H1 (cell line): Measurements from ENCODE around the gene REPS1. TPM values are rescaled to one million over a fixed set of nuclear protein-coding genes. Genes with fewer than 3 reads are reported as not detected.

Source experiments
- KDM1A ChIP-seq: fragments of 200-600, 300-600 bp; sonication (generic); IDR thresholded peaks from 2 replicates; pipeline ENCODE4 v1.7.1; 2016; ENCODE audit warnings: mild to moderate bottlenecking, low read length, borderline replicate concordance
- polyA plus RNA-seq, 7 experiments: library from polyadenylated mRNA; depleted of rRNA in 3 of 7; stranded (reverse) in 5 of 7; unstranded in 2 of 7; fragments of >200 nt in 5 of 7; fragments of 200-250 nt in 2 of 7; gene quantifications; 1 replicate in 5 of 7; 2 replicates in 1 of 7; 4 replicates in 1 of 7; pipeline versions ENCODE4 v1.2.1 to v1.2.3, GENCODE V29; 2011 to 2013; ENCODE audit warnings: missing spikeins in 2 of 7, mixed read lengths in 2 of 7
- total RNA-seq: library from RNA; stranded (reverse); fragmentation: NEBNext Ultra II Directional; extraction: Animal tissue kit (Norgen Biotek cat#: 25700); gene quantifications from 2 replicates; pipeline ENCODE4 v1.2.1, GENCODE V29; 2021
- TF ChIP-seq, protein P1 (sequence below): fragments of 300-600 bp; sonication (generic); IDR thresholded peaks from 2 replicates; pipeline ENCODE4 v1.7.1; 2012; ENCODE audit warnings: low read length, moderate library complexity, mild to moderate bottlenecking, inconsistent platforms; ENCODE audit not compliant: insufficient replicate concordance

The REPS1 gene
- total and polyA plus RNA-seq, 2 of the 8 experiments (the other 6 are each of a cell fraction or from before 2014, with no cell fraction given): 52.1 to 68.9 TPM

DNA sequence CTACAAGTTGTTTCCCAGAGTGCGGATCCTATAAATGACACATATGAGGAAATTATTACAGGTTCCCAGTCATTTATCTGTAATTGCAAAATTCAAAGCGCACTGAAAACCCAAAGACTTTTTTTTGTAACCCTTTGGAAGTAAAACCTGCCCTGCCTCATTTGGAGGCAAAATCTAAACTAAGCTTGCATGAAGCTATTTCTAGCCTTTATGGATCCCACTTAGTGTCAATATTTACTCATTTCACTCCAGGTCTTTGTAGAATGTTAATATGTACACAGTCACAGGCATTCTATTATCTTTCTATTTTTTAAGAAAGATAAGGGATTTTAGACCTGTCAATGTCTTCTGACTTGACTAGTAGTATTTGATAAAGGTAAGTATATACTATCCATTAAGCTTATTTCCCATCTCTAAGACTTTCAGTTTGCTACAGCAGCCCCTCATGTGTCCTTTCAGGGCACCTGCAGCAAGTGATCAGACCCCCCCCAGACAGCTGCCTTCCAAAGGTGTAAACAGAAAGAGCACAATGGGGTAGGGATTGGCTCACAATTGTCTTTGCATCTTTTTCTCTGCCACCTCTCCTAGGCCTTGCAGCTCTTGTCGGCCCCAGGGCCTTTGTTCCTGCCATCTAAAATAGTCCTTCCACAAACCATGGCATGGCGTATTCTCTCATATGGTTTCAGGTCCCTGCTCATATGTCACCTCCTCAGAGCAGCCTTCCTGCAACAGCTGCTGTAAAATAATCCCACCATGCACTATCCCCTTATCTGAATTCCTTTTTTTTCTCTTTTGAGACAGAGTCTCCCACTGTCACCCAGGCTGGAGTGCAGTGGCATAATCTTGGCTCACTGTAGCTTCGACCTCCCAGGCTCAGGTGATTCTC, 1.3 kb upstream of the REPS1 start (continued):
- TF ChIP-seq, protein P1, sequence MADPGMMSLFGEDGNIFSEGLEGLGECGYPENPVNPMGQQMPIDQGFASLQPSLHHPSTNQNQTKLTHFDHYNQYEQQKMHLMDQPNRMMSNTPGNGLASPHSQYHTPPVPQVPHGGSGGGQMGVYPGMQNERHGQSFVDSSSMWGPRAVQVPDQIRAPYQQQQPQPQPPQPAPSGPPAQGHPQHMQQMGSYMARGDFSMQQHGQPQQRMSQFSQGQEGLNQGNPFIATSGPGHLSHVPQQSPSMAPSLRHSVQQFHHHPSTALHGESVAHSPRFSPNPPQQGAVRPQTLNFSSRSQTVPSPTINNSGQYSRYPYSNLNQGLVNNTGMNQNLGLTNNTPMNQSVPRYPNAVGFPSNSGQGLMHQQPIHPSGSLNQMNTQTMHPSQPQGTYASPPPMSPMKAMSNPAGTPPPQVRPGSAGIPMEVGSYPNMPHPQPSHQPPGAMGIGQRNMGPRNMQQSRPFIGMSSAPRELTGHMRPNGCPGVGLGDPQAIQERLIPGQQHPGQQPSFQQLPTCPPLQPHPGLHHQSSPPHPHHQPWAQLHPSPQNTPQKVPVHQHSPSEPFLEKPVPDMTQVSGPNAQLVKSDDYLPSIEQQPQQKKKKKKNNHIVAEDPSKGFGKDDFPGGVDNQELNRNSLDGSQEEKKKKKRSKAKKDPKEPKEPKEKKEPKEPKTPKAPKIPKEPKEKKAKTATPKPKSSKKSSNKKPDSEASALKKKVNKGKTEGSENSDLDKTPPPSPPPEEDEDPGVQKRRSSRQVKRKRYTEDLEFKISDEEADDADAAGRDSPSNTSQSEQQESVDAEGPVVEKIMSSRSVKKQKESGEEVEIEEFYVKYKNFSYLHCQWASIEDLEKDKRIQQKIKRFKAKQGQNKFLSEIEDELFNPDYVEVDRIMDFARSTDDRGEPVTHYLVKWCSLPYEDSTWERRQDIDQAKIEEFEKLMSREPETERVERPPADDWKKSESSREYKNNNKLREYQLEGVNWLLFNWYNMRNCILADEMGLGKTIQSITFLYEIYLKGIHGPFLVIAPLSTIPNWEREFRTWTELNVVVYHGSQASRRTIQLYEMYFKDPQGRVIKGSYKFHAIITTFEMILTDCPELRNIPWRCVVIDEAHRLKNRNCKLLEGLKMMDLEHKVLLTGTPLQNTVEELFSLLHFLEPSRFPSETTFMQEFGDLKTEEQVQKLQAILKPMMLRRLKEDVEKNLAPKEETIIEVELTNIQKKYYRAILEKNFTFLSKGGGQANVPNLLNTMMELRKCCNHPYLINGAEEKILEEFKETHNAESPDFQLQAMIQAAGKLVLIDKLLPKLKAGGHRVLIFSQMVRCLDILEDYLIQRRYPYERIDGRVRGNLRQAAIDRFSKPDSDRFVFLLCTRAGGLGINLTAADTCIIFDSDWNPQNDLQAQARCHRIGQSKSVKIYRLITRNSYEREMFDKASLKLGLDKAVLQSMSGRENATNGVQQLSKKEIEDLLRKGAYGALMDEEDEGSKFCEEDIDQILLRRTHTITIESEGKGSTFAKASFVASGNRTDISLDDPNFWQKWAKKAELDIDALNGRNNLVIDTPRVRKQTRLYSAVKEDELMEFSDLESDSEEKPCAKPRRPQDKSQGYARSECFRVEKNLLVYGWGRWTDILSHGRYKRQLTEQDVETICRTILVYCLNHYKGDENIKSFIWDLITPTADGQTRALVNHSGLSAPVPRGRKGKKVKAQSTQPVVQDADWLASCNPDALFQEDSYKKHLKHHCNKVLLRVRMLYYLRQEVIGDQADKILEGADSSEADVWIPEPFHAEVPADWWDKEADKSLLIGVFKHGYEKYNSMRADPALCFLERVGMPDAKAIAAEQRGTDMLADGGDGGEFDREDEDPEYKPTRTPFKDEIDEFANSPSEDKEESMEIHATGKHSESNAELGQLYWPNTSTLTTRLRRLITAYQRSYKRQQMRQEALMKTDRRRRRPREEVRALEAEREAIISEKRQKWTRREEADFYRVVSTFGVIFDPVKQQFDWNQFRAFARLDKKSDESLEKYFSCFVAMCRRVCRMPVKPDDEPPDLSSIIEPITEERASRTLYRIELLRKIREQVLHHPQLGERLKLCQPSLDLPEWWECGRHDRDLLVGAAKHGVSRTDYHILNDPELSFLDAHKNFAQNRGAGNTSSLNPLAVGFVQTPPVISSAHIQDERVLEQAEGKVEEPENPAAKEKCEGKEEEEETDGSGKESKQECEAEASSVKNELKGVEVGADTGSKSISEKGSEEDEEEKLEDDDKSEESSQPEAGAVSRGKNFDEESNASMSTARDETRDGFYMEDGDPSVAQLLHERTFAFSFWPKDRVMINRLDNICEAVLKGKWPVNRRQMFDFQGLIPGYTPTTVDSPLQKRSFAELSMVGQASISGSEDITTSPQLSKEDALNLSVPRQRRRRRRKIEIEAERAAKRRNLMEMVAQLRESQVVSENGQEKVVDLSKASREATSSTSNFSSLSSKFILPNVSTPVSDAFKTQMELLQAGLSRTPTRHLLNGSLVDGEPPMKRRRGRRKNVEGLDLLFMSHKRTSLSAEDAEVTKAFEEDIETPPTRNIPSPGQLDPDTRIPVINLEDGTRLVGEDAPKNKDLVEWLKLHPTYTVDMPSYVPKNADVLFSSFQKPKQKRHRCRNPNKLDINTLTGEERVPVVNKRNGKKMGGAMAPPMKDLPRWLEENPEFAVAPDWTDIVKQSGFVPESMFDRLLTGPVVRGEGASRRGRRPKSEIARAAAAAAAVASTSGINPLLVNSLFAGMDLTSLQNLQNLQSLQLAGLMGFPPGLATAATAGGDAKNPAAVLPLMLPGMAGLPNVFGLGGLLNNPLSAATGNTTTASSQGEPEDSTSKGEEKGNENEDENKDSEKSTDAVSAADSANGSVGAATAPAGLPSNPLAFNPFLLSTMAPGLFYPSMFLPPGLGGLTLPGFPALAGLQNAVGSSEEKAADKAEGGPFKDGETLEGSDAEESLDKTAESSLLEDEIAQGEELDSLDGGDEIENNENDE: no peak
- TF ChIP-seq KDM1A: peak; percentile 62; the same call in 1 of the 2 replicates
- TF ChIP-seq, all 59 proteins: peak for 1
